Keratinocyte (primary cell): ENCODE measurements around the gene ADAP2. TPM values are rescaled to one million over a fixed set of nuclear protein-coding genes. Genes with fewer than 3 reads are reported as not detected.

Experiments used
- DNase-seq: peaks from one replicate; pipeline ENCODE4 v3.0.0-alpha.2; 2011; ENCODE audit warnings: low read depth, missing footprints, low spot score
- FAIRE-seq: peaks from 2 replicates; lab custom pipeline; 2011; peaks lifted over from hg19 to GRCh38; lab: Jason Lieb, UNC
- H2AFZ ChIP-seq: 2 replicates; pipeline ENCODE4 v1.6.0; 2012; ENCODE audit warnings: low read length, control low read depth, inconsistent platforms; ENCODE audit not compliant: control insufficient read depth
- H3K27ac ChIP-seq: 2 replicates; pipeline ENCODE4 v1.5.1; 2011; ENCODE audit warnings: low read length; ENCODE audit not compliant: control insufficient read depth, insufficient read depth
- H3K27me3 ChIP-seq: 3 replicates; pipeline ENCODE4 v1.6.0; 2011; ENCODE audit warnings: low read length; ENCODE audit not compliant: control insufficient read depth, insufficient read depth; ENCODE audit errors: extremely low read depth
- H3K36me3 ChIP-seq, 2 experiments: 2 replicates in 1 of 2; 3 replicates in 1 of 2; pipeline ENCODE4 v1.5.1; 2011; ENCODE audit warnings: low read length in 2 of 2, mild to moderate bottlenecking in 1 of 2; ENCODE audit not compliant: control insufficient read depth in 2 of 2, insufficient read depth in 2 of 2; ENCODE audit errors: extremely low read depth in 1 of 2
- H3K4me1 ChIP-seq: 3 replicates; pipeline ENCODE4 v1.5.1; 2011; ENCODE audit warnings: low read length; ENCODE audit not compliant: control insufficient read depth, insufficient read depth; ENCODE audit errors: extremely low read depth
- H3K4me2 ChIP-seq: 3 replicates; pipeline ENCODE4 v1.6.0; 2011; ENCODE audit warnings: low read depth, low read length; ENCODE audit not compliant: control insufficient read depth, insufficient read depth; ENCODE audit errors: extremely low read depth
- H3K4me3 ChIP-seq, 3 experiments: fragments of 200-600 bp in 1 of 3; sonication (generic) in 1 of 3; 2 replicates in 2 of 3; 3 replicates in 1 of 3; pipeline ENCODE4 v1.5.1; 2011 to 2016; ENCODE audit warnings: low read length in 3 of 3, mild to moderate bottlenecking in 3 of 3, control low read depth in 2 of 3, inconsistent platforms in 1 of 3, low read depth in 1 of 3, mixed read lengths in 1 of 3, mixed run types in 1 of 3, moderate library complexity in 1 of 3; ENCODE audit not compliant: control insufficient read depth in 2 of 3, insufficient read depth in 2 of 3; ENCODE audit errors: extremely low read depth in 1 of 3
- H3K79me2 ChIP-seq: 2 replicates; pipeline ENCODE4 v1.6.0; 2012; ENCODE audit warnings: low read length; ENCODE audit not compliant: control insufficient read depth, insufficient read depth
- H3K9ac ChIP-seq: 3 replicates; pipeline ENCODE4 v1.6.0; 2011; ENCODE audit warnings: low read length; ENCODE audit not compliant: control insufficient read depth, insufficient read depth; ENCODE audit errors: extremely low read depth
- H3K9me1 ChIP-seq: 3 replicates; pipeline ENCODE4 v1.6.0; 2011; ENCODE audit warnings: low read length; ENCODE audit not compliant: control insufficient read depth, insufficient read depth; ENCODE audit errors: extremely low read depth
- H3K9me3 ChIP-seq: 2 replicates; pipeline ENCODE4 v1.5.1; 2012; ENCODE audit warnings: low read depth, low read length; ENCODE audit not compliant: control insufficient read depth
- H4K20me1 ChIP-seq: 3 replicates; pipeline ENCODE4 v1.6.0; 2011; ENCODE audit warnings: low read length; ENCODE audit not compliant: control insufficient read depth, insufficient read depth; ENCODE audit errors: extremely low read depth
- CTCF ChIP-seq, 3 experiments: IDR thresholded peaks in 1 of 3; conservative IDR thresholded peaks in 1 of 3; optimal IDR thresholded peaks in 1 of 3; 2 replicates in 2 of 3; 3 replicates in 1 of 3; pipeline versions ENCODE3 to v1.5.1; 2011; ENCODE audit warnings: low read length in 3 of 3, mild to moderate bottlenecking in 3 of 3, moderate library complexity in 2 of 3, control low read depth in 1 of 3, inconsistent platforms in 1 of 3; ENCODE audit not compliant: insufficient read depth in 2 of 3; ENCODE audit errors: extremely low read depth in 1 of 3
- EZH2 ChIP-seq: IDR thresholded peaks from one replicate; pipeline ENCODE4 v1.6.1; 2012; ENCODE audit warnings: inconsistent platforms, mild to moderate bottlenecking, low read length, moderate library complexity
- dilution Hi-C: fragments of 300-500 bp; cut with MboI; formaldehyde crosslinking; loops from one replicate; pipeline ENCODE4 v1.7.0; 2020; ENCODE audit warnings: low sequenced_read_pairs; ENCODE audit not compliant: extremely low pct_ligation_motif_present
- polyA plus RNA-seq, 5 experiments: library from polyadenylated mRNA; depleted of rRNA in 3 of 5; stranded (reverse) in 3 of 5; stranded (forward) in 1 of 5; unstranded in 1 of 5; fragments of >200 nt; gene quantifications; 1 replicate in 1 of 5; 2 replicates in 3 of 5; 3 replicates in 1 of 5; pipeline versions ENCODE4 v1.2.1 to v1.2.3, GENCODE V29; 2011 to 2012; ENCODE audit warnings: missing spikeins in 2 of 5, low read depth in 1 of 5, low replicate concordance in 1 of 5

ADAP2 gene
- polyA plus RNA-seq, 1 donor (not counting 4 experiments of a cell fraction or from before 2014, with no cell fraction given): 1.4 TPM

GRCh38 chr17:30954046-30954830, 32.5 kb downstream of the ADAP2 start:
- no peak for TF ChIP-seq EZH2
- TF ChIP-seq CTCF (optimal IDR thresholded peaks at IDR 0.05 in 1 of 3, IDR thresholded peaks at IDR 0.05 in 1 of 3, conservative IDR thresholded peaks at IDR 0.05 in 1 of 3; ENCODE audit: extremely low read depth in 1 of 3, insufficient read depth in 2 of 3, low read length in 3 of 3): no peak
- Histone ChIP-seq H3K9me1 (no peaks in the 10 kb centered on the region), H2AFZ (no peak overlapping the region), H3K4me3 (no peak overlapping the region), H3K27me3 (peaks cover 3% of the 10 kb centered on the region), H3K27ac (no peak overlapping the region), H3K4me1 (no peaks in the 10 kb centered on the region), H3K9ac (no peak overlapping the region), H3K36me3 (no peaks in the 10 kb centered on the region), H3K79me2 (no peaks in the 10 kb centered on the region), H3K9me3 (no peaks in the 10 kb centered on the region), H3K4me2 (no peak overlapping the region), H4K20me1 (no peaks in the 10 kb centered on the region)
- DNase-seq (no peak), FAIRE-seq (no peak)
- dilution Hi-C loops: no loop called here

DNA sequence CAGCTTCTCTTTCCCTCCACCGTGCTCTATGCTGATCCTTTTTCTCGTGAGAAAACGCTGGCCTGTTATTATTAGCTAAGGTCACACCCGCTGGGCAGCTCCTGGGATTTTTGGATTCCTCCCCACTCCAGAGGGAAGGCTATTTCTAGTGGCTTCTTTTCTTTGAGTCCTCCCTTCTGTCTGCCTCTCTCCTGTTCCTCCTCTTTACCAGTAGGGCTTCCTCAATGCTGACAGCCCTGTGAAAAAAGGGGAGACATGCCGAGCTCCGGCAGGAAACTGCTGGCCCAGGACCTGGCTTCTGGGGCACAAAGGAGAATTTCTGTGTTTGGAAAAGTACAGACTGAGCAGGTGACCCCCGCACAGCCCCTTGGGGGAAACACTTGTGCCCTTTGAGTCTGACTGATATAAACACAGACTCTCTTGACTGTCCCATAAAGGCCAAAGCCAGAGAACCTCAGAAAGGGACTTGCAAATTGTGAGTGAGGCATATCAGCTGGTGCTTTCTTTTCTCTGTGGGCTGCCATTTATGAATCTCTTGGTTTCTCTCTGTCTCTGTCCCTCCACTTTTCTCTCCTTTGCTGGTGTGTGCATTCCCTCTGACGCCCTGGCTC, 35.1 kb downstream of the ADAP2 start:
- no peaks in the 10 kb centered on the region for H3K36me3 ChIP-seq
- dilution Hi-C loops: no loop called here
- FAIRE-seq: no peak
- H3K27ac ChIP-seq: no peak overlapping the region
- no peak overlapping the region for H3K9ac ChIP-seq
- H3K79me2 ChIP-seq: no peaks in the 10 kb centered on the region
- no peaks in the 10 kb centered on the region for H3K4me1 ChIP-seq
- no peaks in the 10 kb centered on the region for H3K9me3 ChIP-seq
- no peaks in the 10 kb centered on the region for H3K9me1 ChIP-seq
- no peak overlapping the region for H3K4me3 ChIP-seq
- H2AFZ ChIP-seq: no peak overlapping the region
- TF ChIP-seq CTCF (optimal IDR thresholded peaks at IDR 0.05 in 1 of 3, IDR thresholded peaks at IDR 0.05 in 1 of 3, conservative IDR thresholded peaks at IDR 0.05 in 1 of 3; ENCODE audit: extremely low read depth in 1 of 3, insufficient read depth in 2 of 3, low read length in 3 of 3) (peak in 1 of 3 experiments; percentile 2), EZH2 (no peak)
- DNase-seq: no peak
- H3K27me3 ChIP-seq: peaks cover 3% of the 10 kb centered on the region
- no peaks in the 10 kb centered on the region for H4K20me1 ChIP-seq
- no peak overlapping the region for H3K4me2 ChIP-seq
